HEK293 (cell line): ENCODE measurements around the gene HLA-DQA1.

Experiments
- SP2 ChIP-seq: fragments of 450-650 bp; formaldehyde crosslinking; IDR thresholded peaks from 2 replicates; pipeline ENCODE4 v1.5.1; 2016; ENCODE audit warnings: missing biosample characterization, missing genetic modification characterization
- TCF7L2 ChIP-seq: IDR thresholded peaks from 2 replicates; pipeline ENCODE4 v1.6.1; 2011; ENCODE audit warnings: low read depth, mild to moderate bottlenecking, inconsistent platforms, low read length, moderate library complexity, borderline replicate concordance
- ZBTB7A ChIP-seq: fragments of 450-650 bp; formaldehyde crosslinking; IDR thresholded peaks from 2 replicates; pipeline ENCODE4 v1.5.1; 2016; ENCODE audit warnings: low read depth, missing biosample characterization, missing genetic modification characterization
- TF ChIP-seq, protein P1 (sequence below): fragments of 450-650 bp; formaldehyde crosslinking; IDR thresholded peaks from 2 replicates; pipeline ENCODE4 v1.5.1; 2017; ENCODE audit warnings: missing biosample characterization, missing genetic modification characterization
- TF ChIP-seq, protein P2 (sequence below): fragments of 450-650 bp; formaldehyde crosslinking; IDR thresholded peaks from 2 replicates; pipeline ENCODE4 v1.5.1; 2016; ENCODE audit warnings: missing biosample characterization, missing genetic modification characterization
- TF ChIP-seq, protein P3 (sequence below): fragments of 450-650 bp; formaldehyde crosslinking; IDR thresholded peaks from 2 replicates; pipeline ENCODE4 v1.5.1; 2016; ENCODE audit warnings: missing biosample characterization, missing genetic modification characterization
- TF ChIP-seq, protein P4 (sequence below): fragments of 450-650 bp; formaldehyde crosslinking; IDR thresholded peaks from 2 replicates; pipeline ENCODE4 v1.5.1; 2016; ENCODE audit warnings: missing biosample characterization, missing genetic modification characterization

DNA sequence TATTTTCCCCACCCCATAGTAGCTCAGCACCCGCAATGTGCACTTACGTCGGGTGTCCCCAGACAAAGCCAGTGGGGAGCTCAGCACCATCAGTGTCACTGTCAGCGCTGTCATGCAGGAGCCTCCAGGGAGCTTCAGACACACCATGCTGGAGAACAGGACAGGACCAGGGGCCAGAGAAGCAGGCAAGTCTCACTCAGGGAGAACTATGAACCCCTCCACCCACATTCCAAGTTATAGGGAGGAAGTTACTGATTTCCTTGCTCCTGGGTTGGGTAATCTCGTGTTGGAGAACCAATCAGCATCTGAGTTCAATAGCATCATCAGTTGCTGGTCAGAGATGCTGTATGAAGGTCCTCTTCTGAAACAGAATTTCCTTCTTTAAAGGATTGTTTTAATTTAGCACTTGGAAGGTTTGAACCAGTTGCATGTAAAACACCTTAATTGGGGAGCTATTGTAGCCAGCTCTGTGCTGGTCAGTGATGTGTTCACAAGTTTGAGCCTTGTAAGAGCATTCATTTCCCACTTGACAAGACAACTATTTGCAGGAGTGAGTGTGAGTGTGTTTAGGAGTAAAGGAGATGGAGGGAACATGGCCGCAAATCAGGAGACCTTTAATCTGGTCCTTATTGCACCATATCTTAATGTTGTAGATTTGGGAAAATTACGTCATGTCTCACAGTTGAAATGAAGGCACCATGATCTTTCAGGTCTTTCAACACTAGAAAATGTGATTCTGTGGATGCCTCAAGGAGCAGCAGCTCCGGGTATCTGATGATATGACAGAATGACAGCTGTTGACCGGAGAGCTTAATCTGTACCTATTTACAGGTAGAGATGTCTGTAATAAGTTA lies 47.4 kb upstream of the HLA-DQA1 start, which contains the start of gene HLA-DRB1:
- TF ChIP-seq, protein P1, sequence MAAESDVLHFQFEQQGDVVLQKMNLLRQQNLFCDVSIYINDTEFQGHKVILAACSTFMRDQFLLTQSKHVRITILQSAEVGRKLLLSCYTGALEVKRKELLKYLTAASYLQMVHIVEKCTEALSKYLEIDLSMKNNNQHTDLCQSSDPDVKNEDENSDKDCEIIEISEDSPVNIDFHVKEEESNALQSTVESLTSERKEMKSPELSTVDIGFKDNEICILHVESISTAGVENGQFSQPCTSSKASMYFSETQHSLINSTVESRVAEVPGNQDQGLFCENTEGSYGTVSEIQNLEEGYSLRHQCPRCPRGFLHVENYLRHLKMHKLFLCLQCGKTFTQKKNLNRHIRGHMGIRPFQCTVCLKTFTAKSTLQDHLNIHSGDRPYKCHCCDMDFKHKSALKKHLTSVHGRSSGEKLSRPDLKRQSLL, result no peak
- TF ChIP-seq, protein P2, sequence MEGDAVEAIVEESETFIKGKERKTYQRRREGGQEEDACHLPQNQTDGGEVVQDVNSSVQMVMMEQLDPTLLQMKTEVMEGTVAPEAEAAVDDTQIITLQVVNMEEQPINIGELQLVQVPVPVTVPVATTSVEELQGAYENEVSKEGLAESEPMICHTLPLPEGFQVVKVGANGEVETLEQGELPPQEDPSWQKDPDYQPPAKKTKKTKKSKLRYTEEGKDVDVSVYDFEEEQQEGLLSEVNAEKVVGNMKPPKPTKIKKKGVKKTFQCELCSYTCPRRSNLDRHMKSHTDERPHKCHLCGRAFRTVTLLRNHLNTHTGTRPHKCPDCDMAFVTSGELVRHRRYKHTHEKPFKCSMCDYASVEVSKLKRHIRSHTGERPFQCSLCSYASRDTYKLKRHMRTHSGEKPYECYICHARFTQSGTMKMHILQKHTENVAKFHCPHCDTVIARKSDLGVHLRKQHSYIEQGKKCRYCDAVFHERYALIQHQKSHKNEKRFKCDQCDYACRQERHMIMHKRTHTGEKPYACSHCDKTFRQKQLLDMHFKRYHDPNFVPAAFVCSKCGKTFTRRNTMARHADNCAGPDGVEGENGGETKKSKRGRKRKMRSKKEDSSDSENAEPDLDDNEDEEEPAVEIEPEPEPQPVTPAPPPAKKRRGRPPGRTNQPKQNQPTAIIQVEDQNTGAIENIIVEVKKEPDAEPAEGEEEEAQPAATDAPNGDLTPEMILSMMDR (tag by site-specific recombination), result no peak
- TF ChIP-seq, protein P3, sequence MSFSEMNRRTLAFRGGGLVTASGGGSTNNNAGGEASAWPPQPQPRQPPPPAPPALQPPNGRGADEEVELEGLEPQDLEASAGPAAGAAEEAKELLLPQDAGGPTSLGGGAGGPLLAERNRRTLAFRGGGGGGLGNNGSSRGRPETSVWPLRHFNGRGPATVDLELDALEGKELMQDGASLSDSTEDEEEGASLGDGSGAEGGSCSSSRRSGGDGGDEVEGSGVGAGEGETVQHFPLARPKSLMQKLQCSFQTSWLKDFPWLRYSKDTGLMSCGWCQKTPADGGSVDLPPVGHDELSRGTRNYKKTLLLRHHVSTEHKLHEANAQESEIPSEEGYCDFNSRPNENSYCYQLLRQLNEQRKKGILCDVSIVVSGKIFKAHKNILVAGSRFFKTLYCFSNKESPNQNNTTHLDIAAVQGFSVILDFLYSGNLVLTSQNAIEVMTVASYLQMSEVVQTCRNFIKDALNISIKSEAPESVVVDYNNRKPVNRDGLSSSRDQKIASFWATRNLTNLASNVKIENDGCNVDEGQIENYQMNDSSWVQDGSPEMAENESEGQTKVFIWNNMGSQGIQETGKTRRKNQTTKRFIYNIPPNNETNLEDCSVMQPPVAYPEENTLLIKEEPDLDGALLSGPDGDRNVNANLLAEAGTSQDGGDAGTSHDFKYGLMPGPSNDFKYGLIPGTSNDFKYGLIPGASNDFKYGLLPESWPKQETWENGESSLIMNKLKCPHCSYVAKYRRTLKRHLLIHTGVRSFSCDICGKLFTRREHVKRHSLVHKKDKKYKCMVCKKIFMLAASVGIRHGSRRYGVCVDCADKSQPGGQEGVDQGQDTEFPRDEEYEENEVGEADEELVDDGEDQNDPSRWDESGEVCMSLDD (tag by site-specific recombination), result no peak
- TF ChIP-seq SP2 (tag by site-specific recombination) (no peak), ZBTB7A (tag by site-specific recombination) (no peak), TCF7L2 (no peak)
- TF ChIP-seq, protein P4, sequence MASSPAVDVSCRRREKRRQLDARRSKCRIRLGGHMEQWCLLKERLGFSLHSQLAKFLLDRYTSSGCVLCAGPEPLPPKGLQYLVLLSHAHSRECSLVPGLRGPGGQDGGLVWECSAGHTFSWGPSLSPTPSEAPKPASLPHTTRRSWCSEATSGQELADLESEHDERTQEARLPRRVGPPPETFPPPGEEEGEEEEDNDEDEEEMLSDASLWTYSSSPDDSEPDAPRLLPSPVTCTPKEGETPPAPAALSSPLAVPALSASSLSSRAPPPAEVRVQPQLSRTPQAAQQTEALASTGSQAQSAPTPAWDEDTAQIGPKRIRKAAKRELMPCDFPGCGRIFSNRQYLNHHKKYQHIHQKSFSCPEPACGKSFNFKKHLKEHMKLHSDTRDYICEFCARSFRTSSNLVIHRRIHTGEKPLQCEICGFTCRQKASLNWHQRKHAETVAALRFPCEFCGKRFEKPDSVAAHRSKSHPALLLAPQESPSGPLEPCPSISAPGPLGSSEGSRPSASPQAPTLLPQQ (tag by site-specific recombination), result no peak
